Psoas muscle (tissue), 8 donors: ENCODE measurements around the gene TRIM44. TPM values are rescaled to one million over a fixed set of nuclear protein-coding genes. Genes with fewer than 3 reads are reported as not detected.

Source experiments
- ATAC-seq, 4 donors: fragments of 200-7000 bp; cut with Tn5 transposase; one replicate each; pipeline ENCODE4 v1.9.1; 2020; ENCODE audit warnings: moderate library complexity in 3 of 4, mild to moderate bottlenecking in 2 of 4
- DNase-seq, 2 donors: peaks; one replicate each; pipeline ENCODE4 v3.0.0-alpha.2; 2020
- H3K27ac ChIP-seq: fragments of 200-600 bp; one replicate; pipeline ENCODE4 v1.8.0; 2022
- H3K27me3 ChIP-seq, 3 donors: fragments of 200-600 bp in 1 of 3; one replicate each; pipeline versions ENCODE4 v1.6.1 to v1.8.0; 2013 to 2022; ENCODE audit warnings: low read length in 2 of 3, mild to moderate bottlenecking in 2 of 3, moderate library complexity in 1 of 3; ENCODE audit not compliant: insufficient read depth in 3 of 3
- H3K36me3 ChIP-seq, 2 donors: fragments of 200-600 bp in 1 of 2; one replicate each; pipeline versions ENCODE4 v1.6.1 to v1.8.0; 2013 to 2022; ENCODE audit warnings: low read depth in 1 of 2, mild to moderate bottlenecking in 1 of 2, moderate library complexity in 1 of 2; ENCODE audit not compliant: insufficient read depth in 1 of 2
- H3K4me1 ChIP-seq: fragments of 200-600 bp; one replicate; pipeline ENCODE4 v1.8.0; 2022
- H3K4me3 ChIP-seq: fragments of 200-600 bp; one replicate; pipeline ENCODE4 v1.8.0; 2022; ENCODE audit warnings: mild to moderate bottlenecking
- H3K9me3 ChIP-seq: fragments of 200-600 bp; one replicate; pipeline ENCODE4 v1.8.0; 2022
- CTCF ChIP-seq: fragments of 200-600 bp; IDR thresholded peaks from one replicate; pipeline ENCODE4 v1.8.0; 2022; ENCODE audit warnings: antibody characterized with exemption
- WGBS, 3 donors: extraction: QIAGEN DNeasy Blood & Tissue Kit; methylation state at CpG; one replicate each; pipeline versions ENCODE4 v1.1.6 to v1.1.7; 2013; 5-methylcytosine and 5-hydroxymethylcytosine counted together
- intact Hi-C, 2 donors: fragments of 100-400 bp; cut with DNase I; formaldehyde crosslinking; loops; one replicate each; pipeline versions ENCODE4 v1.11.0 to v1.14.2; 2022
- polyA plus RNA-seq, 3 donors: library from polyadenylated mRNA; stranded (reverse); fragments of 200-250 nt; gene quantifications; one replicate each; pipeline ENCODE4 v1.2.3, GENCODE V29; 2013
- total RNA-seq, 4 donors: library from RNA; stranded (reverse); fragmentation: NEBNext Ultra II Directional in 2 of 4; extraction: Animal tissue kit (Norgen Biotek cat#: 25700) in 2 of 4; gene quantifications; one replicate each; pipeline versions ENCODE4 v1.2.1 to v1.2.4, GENCODE V29; 2021 to 2023
- donor health status: healthy with polysubstance abuse.
- donor health status: DM: no; HTN: no; CAD: no; lungs with moderate emphysema.
- donor health status: Bipolar disorder and iron deficiency.
- donor health status: healthy.
- donor health status: DM: yes; HTN: yes; CAD: no.
- donor health status: DM: no; HTN: no; CAD: no.
- donor health status: DM: no; HTN: no; CAD: no.
- donor health status: DM: yes; HTN: yes; CAD: no.

TRIM44 gene
- total and polyA plus RNA-seq, 7 donors, result 6.8 to 46.8 (median 34.0) TPM

GRCh38 chr11:35812828-35813227, 150.3 kb downstream of the TRIM44 start:
- peak in 1 of 4 donors; percentile 43 for ATAC-seq
- Histone ChIP-seq H3K9me3 (no peaks in the 10 kb centered on the region), H3K36me3 (peaks cover 0 to 2% of the 10 kb centered on the region in 2 donors), H3K27ac (no peak overlapping the region), H3K4me3 (no peak overlapping the region), H3K4me1 (peaks cover 30% of the 10 kb centered on the region), H3K27me3 (no peaks in the 10 kb centered on the region)
- intact Hi-C loops, result loop anchor here in 1 of 2 donors (10.0 kb wide), 1 partner anchor 1658 kb away; no protein-coding TSS in a partner anchor
- WGBS, 3 donors, result 30 to 40% (median 30%) methylated on average over 4 of the region's 4 CpGs
- no peak for DNase-seq
- no peak for TF ChIP-seq CTCF

DNA sequence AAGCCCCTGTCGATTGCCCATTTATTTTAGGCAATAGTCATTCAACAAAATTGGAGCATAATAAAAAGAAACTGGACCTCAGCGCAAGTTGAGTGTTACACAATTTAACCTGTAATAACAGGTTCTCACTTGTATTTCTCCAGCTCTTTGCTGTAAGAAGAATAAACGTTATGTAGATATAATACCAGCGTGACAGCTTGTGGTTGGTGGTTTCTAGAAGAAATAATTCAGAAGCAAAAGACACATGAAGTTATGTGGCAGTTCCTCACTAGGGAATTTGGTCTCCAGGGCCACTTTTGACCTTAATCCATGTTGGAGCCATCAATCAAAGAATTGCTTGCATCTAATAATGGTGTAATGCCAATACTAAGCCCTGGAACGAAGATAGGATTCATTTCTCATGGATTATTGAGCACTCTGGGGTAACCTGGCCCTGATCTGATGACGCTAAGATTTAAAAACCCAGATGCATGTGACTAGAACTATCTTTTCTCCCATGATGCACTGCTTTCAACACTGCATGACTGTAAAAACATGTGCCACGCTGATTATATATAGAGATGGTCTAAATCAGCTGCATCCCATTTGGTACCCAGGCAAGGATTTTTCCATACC, 151.6 kb downstream of the TRIM44 start:
- H3K4me3 ChIP-seq, result no peak overlapping the region
- WGBS, 3 donors, result 85 to 90% (median 87%) methylated on average over 7 of the region's 7 CpGs
- H3K36me3 ChIP-seq, result no peaks in the 10 kb centered on the region
- DNase-seq (no peak), ATAC-seq (peak in 2 of 4 donors; percentile 16 to 32)
- no peaks in the 10 kb centered on the region for H3K9me3 ChIP-seq
- intact Hi-C loops, result loop anchor here in 1 of 2 donors (10.0 kb wide), 1 partner anchor 1659 kb away; no protein-coding TSS in a partner anchor
- no peak overlapping the region for H3K27ac ChIP-seq
- no peak for TF ChIP-seq CTCF
- peaks cover 30% of the 10 kb centered on the region for H3K4me1 ChIP-seq
- no peaks in the 10 kb centered on the region for H3K27me3 ChIP-seq

GRCh38 chr11:35814720-35815305, 152.2 kb downstream of the TRIM44 start:
- ATAC-seq, result peak in 2 of 4 donors; percentile 32 to 43
- intact Hi-C loops, result loop anchor here in 1 of 2 donors (10.0 kb wide), 1 partner anchor 1660 kb away; no protein-coding TSS in a partner anchor
- no peaks in the 10 kb centered on the region for H3K27me3 ChIP-seq
- no peak for TF ChIP-seq CTCF
- no peaks in the 10 kb centered on the region for H3K36me3 ChIP-seq
- 39 to 52% (median 48%) methylated on average over 3 of the region's 3 CpGs for WGBS, 3 donors
- H3K9me3 ChIP-seq, result no peaks in the 10 kb centered on the region
- no peak for DNase-seq
- peaks cover 30% of the 10 kb centered on the region for H3K4me1 ChIP-seq
- H3K4me3 ChIP-seq, result no peak overlapping the region
- H3K27ac ChIP-seq, result no peak overlapping the region

- Histone ChIP-seq H3K27ac (no peak overlapping the region), H3K9me3 (no peaks in the 10 kb centered on the region), H3K4me1 (peaks cover 30% of the 10 kb centered on the region), H3K27me3 (no peaks in the 10 kb centered on the region), H3K36me3 (no peaks in the 10 kb centered on the region), H3K4me3 (no peak overlapping the region)
- intact Hi-C loops, result loop anchor here in 1 of 2 donors (10.0 kb wide), 1 partner anchor 1661 kb away; no protein-coding TSS in a partner anchor
- ATAC-seq (peak in 3 of 4 donors; percentile 36 to 49 (median 39)), DNase-seq (no peak)
- TF ChIP-seq CTCF, result no peak
- WGBS, 3 donors, result 70 to 77% (median 75%) methylated on average over 5 of the region's 5 CpGs
Measured at GRCh38 chr11:35815556-35816315, 153.2 kb downstream of the TRIM44 start.
